Esophagus squamous epithelium (tissue), 4 donors: Measurements from ENCODE around the gene SLC34A1.

Source experiments
- CTCF ChIP-seq, 6 experiments: fragments of 450-650 bp in 4 of 6; fragments of 200-600 bp in 2 of 6; sonication (generic) in 2 of 6; IDR thresholded peaks; one replicate each; pipeline ENCODE4 v1.5.1; 2016 to 2019; ENCODE audit warnings: antibody characterized with exemption in 6 of 6, mild to moderate bottlenecking in 4 of 6, moderate library complexity in 4 of 6
- POLR2A ChIP-seq, 4 donors: fragments of 450-650 bp; IDR thresholded peaks; one replicate each; pipeline ENCODE4 v1.6.1; 2017; ENCODE audit warnings: antibody characterized with exemption in 4 of 4, mild to moderate bottlenecking in 4 of 4, moderate library complexity in 3 of 4

- TF ChIP-seq CTCF (IDR thresholded peaks at IDR 0.05), result no peak
- TF ChIP-seq POLR2A (IDR thresholded peaks at IDR 0.05), result no peak
Measured at GRCh38 chr5:177435847-177436536, 51.8 kb downstream of the SLC34A1 start.
